Skeletal muscle cell (primary cell): Measurements from ENCODE around the gene IL2RG.

ENCODE experiments used
- DNase-seq: peaks from one replicate; pipeline ENCODE4 v3.0.0-alpha.2; 2010; ENCODE audit warnings: low read depth
- H3K4me3 ChIP-seq: 2 replicates; pipeline ENCODE4 v1.5.1; 2011; ENCODE audit warnings: low read depth, mild to moderate bottlenecking, control low read depth, low read length, moderate library complexity

Gene IL2RG

DNA sequence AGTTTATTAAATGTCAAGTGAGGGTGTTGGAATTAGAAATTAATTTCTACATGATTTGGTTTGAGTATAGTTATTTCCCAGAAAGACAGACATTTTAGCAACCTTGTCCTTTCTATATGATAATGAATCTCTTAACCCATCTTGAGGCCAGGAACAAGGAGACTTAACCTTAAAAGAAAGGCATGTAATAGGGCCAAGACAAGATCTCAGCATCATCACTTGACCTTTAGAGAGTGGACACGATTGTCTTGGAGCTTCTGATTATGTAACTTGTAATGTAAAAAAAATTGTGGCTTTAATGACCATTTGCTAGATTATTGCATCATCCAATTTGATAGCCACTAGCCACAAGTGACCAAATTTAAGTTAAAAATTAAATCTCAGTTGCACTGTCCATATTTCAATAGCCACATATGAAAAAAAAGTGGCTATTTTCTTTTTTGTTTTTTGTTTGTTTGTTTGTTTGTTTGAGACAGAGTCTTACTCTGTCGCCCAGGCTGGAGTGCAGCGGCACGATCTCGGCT is 29.2 kb downstream of the IL2RG start:
- H3K4me3 ChIP-seq: no peak overlapping the region
- no peak for DNase-seq

DNA sequence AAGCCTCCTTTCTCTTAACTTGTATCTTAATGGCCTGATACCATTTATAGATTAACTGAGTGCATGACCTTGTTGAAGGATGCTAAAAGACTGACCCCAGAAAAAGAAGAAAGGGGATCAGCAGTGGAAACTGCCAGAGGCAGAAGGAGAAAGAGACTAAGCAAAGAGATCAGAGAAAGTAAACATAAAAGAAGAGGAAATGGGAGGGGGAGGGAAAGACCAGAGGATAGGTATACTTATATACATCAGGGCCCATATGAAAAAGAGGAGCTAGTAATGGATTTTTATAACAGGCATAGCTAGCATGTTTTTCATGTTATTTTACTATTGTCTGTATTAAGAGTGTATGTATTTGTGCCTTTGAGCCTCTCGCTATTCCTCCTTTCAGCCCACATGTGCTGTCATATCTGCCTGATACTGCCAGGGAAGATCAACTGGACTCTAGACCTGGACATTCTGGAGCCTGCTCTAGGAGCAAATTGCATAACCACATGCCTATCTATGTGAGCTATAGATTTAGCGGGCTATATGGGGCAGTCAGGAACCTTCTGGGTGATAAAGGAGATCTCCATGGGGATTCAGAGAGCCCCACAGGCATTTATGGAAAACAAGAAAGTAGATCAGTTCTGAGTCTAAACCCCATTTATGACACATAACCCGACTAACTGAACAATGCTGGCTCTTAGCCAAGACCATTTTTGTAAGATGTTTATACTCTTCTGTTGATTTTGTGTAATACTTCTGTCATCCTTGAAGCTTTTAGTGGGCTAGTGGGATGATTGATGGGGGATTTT is 29.9 kb downstream of the IL2RG start:
- H3K4me3 ChIP-seq: no peak overlapping the region
- DNase-seq: no peak

DNA sequence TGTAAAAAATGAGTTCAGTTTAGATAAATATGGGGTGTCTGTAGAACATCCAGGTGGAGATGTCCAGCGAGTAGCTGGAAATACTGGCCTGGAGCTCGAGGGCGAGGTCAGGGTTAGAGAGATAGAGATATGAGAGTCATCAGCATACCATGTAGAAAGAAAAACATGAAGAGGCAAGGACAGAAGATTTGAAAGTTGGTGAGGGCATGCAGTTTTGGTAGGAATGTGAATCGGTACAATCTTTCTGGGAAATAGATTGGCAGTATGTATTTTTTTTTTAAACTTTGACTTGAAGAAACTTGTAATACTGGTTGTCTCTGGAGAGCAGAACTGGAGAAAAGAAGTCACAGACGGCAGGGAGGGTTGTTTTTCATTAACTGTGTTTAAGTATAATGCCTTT is 40.8 kb downstream of the IL2RG start:
- no peak for DNase-seq
- no peak overlapping the region for H3K4me3 ChIP-seq

DNA sequence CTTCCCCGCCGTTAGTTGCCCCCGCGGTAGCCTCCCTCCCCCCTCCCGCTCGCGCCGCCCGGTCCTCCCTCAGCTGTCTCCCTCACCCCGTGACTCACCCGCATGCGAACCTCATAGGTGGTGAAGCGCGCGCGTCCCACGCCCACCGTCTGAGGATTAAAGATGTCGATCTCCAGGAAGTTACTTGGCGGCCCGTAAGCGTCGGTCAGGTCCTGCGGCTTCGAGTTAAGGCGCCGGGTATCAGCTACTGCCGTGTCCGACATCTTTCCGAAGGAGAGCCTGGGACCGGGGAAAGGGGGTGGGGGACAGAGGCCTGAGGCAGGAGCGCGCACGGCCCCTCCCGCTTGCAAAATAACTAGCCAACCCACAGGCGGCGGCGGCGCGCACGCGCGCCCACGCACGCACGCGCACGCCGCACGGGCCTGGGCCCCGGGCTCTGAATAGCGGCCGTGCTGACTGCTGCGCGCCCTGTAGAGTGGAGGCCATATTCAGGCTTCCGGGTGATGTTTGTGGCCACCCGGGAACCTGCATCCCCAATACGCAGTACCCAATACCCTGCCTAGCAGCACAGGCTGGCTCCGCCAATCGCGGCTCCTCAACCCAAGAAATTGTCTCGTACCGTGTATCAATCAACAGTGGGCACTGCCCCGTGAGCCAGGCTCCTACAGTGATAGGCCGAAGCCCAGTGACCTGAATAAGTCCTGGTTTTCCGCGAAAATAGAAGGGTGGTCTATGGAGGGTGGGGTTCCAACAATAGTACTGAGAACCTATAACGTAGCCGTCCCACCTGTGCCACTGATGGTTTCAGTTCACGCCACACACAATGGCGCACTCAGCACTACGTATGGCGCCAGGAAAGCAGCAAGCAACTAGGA is 43.1 kb downstream of the IL2RG start, which contains the start of gene SNX12:
SNX12 (minus strand) TSS at position 291 of the 875 bp plus-strand sequence; CDS start at position 263, 28 bp downstream.
- peak; percentile 85 for DNase-seq
- H3K4me3 ChIP-seq: peak within 1 kb of the TSS; percentile 67

DNA sequence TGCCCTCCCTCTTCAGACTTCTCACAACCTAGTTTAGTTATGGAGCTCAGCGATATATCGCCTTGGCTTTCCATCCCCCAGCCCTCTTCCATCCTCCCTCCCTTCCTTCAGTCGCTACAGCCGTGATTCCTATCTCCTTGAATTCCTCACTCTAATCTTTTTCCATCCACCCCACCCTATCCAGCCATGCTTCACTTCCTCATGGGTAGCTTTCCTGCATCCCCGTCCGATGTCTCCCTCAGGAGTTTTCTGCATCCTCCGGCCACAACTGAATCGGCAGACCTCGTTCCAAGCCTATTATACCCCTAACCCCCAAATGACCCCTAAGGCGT is 43.7 kb downstream of the IL2RG start:
- no peak for DNase-seq
- peak overlapping the region; percentile 67 for H3K4me3 ChIP-seq

DNA sequence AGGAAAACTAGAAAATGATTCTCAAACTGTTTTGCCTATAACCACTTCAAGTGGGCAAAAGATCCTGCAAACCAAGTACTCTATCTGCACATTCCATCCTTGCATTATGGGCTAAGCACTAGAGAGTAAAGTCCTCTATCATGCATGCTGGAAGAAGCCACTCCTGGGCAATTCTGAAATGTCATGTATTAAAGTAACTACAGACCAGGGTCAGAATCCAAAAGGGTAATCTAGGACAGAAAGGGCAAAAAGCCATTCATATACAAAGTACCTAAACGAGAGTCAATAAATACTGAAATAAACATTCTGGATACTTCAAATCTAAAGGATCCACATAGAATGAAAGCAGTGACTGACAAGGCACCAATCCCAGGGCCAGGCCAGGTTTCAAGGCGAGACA is 44.3 kb downstream of the IL2RG start:
- no peak for DNase-seq
- H3K4me3 ChIP-seq: peak overlapping the region; percentile 67

- no peak for DNase-seq
- no peak overlapping the region for H3K4me3 ChIP-seq
These were observed 51.2 kb downstream of the IL2RG start for GRCh38 chrX:71060127-71060526.

DNA sequence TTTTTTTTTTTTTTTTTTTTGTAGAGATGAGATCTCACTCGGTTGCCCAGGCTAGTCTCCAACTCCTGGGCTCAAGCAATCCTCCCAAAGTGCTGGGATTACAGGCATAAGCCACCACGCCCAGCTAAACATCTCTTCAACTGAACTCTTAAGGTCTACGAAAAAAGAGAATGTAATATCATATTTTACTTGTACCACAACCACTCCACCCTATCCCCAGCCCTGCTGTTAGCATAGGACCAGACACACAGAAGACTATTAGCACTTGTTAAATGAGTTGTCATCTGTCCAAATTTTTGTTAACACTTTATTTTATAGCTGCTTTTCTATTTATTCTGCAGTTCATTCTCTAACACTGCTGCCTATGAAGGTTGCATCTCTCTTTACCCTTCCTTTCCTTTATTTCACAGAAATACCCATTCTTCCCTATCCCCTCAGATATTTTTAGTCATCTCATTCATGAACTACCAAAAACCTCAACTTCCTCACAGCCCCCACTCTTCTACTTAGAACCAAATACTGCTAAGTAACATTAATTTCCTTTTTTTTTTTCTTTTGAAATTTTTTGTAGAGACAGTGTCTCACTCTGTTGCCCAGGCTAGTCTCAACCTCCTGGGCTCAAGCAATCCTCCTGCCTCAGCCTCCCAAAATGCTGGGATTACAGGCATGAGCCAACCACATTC is 53.4 kb downstream of the IL2RG start:
- no peak overlapping the region for H3K4me3 ChIP-seq
- no peak for DNase-seq
